Left renal pelvis (tissue), 4 donors: ENCODE measurements around the gene FAM83E. TPM values are rescaled to one million over a fixed set of nuclear protein-coding genes. Genes with fewer than 3 reads are reported as not detected.

Experiments
- DNase-seq, 4 donors: peaks; one replicate each; pipeline ENCODE4 v3.0.0-alpha.2; 2013; ENCODE audit warnings: low read depth in 4 of 4, low spot score in 3 of 4
- polyA plus RNA-seq, 4 donors: library from polyadenylated mRNA; unstranded; fragments of 120-200 nt; gene quantifications; one replicate each; pipeline ENCODE4 v1.2.1, GENCODE V29; 2013; ENCODE audit not compliant: insufficient read length in 4 of 4

The FAM83E gene
- polyA plus RNA-seq, 4 donors: 0.79 to 3.4 (median 1.9) TPM; not detected in 1

GRCh38 chr19:48629599-48630295 lies 14.9 kb upstream of the FAM83E start:
- DNase-seq: no peak

DNA sequence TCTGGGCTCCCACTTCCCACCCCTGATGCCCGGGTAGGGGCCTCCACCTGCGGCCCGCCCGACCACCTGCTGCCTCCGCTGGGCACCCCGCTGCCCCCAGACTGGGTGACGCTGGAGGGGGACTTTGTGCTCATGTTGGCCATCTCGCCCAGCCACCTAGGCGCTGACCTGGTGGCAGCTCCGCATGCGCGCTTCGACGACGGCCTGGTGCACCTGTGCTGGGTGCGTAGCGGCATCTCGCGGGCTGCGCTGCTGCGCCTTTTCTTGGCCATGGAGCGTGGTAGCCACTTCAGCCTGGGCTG lies 14.4 kb upstream of the FAM83E start:
- no peak for DNase-seq

DNA sequence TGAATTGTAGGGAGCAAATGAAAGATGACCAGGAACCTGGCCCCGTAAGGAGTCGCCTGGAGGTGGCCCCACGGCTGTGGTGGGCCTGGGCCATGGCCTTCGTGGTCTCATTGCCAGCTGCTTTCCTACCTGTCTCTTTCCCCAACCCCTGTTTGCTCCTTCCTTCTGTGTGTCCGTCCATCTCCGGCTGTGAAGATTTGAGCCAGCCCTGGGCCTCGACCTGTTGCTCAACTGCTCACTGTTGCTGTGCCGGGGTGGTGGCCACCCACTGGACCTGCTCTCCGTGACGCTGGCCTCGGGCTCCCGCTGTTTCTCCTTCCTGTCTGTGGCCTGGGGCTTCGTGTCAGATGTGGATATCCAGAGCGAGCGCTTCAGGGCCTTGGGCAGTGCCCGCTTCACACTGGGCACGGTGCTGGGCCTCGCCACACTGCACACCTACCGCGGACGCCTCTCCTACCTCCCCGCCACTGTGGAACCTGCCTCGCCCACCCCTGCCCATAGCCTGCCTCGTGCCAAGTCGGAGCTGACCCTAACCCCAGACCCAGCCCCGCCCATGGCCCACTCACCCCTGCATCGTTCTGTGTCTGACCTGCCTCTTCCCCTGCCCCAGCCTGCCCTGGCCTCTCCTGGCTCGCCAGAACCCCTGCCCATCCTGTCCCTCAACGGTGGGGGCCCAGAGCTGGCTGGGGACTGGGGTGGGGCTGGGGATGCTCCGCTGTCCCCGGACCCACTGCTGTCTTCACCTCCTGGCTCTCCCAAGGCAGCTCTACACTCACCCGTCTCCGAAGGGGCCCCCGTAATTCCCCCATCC lies 13.8 kb upstream of the FAM83E start:
- no peak for DNase-seq

GRCh38 chr19:48627865-48628314 lies 13.0 kb upstream of the FAM83E start:
- DNase-seq: no peak

DNA sequence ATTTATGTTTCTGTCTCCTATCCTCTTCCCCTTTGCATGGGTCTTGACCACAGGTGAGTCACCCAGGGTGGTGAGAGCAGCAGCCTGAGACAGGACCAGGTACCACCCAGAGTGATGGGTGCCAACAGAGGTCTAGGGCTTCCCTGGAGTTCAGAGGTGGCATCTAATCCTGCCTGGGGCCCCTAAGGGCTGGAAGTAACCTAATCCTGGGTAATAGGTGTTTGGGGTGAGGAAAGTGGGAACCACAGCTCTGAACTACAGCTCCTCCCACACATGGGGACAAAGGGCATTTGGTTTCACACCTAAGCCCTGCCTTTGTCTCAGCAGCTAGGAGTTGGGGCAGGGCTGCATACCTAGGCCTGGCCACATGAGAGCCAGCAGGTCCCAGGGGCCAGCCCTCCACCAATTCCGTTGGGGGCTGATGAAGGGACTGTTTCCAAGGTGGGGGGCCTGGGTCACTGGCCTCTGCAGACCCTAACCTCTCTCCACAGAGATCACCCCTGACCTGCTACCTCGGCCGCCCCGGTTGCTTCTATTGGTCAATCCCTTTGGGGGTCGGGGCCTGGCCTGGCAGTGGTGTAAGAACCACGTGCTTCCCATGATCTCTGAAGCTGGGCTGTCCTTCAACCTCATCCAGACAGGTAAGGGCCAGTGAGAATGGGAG lies 12.5 kb upstream of the FAM83E start:
- DNase-seq: no peak

DNA sequence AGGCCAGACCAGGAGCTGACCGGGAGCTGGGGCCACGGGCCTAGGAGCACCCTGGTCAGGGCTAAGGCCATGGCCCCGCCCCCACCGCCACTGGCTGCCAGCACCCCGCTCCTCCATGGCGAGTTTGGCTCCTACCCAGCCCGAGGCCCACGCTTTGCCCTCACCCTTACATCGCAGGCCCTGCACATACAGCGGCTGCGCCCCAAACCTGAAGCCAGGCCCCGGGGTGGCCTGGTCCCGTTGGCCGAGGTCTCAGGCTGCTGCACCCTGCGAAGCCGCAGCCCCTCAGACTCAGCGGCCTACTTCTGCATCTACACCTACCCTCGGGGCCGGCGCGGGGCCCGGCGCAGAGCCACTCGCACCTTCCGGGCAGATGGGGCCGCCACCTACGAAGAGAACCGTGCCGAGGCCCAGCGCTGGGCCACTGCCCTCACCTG lies 11.0 kb upstream of the FAM83E start:
- DNase-seq: no peak

- no peak for DNase-seq
Observed at GRCh38 chr19:48624791-48625723, 10.2 kb upstream of the FAM83E start.

DNA sequence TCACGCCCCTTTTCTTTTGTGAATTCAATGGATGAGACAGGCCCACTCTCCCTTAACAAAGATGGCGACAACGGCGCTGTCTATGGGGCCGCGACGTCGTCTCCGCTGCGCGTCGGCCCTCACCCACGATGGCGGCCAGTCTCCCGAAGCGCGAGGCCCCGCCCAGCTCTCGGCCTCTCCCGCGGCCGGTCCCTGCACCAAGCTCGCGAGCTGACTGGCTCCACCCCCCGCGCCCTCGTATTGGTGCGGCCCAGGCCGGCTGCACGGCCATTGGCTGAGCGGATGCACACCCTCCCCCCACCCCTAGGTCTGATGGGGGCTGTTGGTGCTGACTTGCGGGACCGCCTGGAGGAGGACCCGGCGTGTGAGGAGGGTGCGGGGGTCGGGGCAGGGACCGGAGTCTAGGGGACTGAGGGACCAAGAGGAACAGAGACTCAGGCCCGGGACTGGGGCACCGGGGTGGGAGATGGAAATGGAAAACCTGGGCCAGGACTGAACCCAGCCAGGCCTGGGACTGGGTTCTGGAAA lies 9.3 kb upstream of the FAM83E start:
- DNase-seq: peak; percentile 89 to 95 (median 92)

GRCh38 chr19:48623556-48624066 lies 8.7 kb upstream of the FAM83E start:
- no peak for DNase-seq

DNA sequence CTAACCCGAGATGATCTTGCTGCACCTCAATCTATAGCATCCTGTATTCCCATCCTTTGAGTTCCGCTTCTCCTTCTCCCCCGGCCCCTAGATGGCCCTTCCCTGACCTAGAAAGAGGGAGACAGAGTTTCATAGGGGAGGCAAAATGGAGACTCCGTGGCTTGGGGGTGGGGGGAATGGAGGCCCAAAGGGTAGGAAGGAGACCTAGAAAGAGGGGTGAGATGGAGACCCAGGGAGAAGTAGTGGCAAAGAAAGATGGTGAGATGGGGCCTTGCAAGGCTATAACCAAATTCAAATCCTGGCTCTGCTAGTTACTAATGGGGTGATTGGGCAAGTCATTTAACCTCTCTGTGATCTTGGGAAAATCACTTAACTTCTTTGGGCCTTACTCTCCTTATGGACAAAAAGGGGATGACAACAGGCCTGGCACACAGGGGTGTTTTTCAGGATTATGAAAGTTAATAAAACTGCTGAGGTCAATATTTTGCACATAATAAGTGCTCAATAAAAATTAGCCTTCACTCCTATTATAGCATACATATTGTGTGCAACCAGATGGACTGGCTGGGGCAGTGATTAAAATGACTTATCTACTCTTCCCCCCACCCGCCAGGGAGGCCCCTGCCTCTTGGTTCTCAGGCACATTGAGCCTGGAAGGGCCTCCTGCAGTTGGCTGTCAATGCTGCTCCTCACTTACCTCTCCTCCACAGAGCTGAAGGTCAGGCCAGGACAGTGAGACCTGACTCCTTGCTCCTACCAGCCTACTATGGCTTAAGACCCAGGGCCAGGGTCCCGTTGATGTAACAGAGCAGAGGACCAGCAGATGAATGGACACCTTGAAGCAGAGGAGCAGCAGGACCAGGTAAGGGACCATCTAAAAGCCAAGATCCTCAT lies 5.1 kb upstream of the FAM83E start:
- DNase-seq: no peak

GRCh38 chr19:48618916-48619691 lies 4.2 kb upstream of the FAM83E start, which contains the start of the genes RPL18 and SPHK2:
Gene RPL18, minus strand, starts transcription at chr19:48619178. Its CDS starts 35 bp downstream, at chr19:48619143.
Gene SPHK2, plus strand, starts transcription at chr19:48619506. Its CDS starts 1,009 bp downstream, at chr19:48620515.
- peak; percentile 98 for DNase-seq

DNA sequence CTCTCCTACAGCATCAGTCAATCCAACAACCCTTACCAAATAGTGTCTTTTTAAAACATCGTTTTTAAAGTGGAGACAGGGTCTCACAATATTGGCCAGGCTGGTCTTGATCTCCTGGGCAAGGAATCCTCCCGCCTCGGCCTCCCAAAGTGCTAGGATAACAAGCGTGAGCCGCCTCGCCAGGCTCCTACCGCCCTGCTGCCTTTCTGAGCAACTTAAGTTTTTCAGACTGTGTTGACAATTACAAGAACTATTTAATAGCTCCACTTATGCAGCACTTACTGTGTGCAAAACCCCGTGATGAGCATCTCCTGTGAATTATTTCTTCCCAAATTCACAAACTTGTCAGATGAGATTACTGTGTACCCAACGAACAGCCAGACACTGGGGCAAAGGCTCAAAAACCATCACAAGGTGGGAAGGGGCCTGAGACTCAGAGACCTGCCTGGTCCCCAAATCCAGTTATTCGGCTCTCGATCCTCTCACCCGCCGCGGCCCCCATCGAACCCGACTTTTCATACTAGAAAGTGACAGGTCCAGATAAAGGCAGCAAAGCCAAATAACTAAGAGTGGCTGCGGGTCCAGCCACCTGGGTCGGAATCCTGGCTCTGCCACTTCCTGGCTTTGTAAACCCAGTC lies 3.5 kb upstream of the FAM83E start:
- DNase-seq: no peak

DNA sequence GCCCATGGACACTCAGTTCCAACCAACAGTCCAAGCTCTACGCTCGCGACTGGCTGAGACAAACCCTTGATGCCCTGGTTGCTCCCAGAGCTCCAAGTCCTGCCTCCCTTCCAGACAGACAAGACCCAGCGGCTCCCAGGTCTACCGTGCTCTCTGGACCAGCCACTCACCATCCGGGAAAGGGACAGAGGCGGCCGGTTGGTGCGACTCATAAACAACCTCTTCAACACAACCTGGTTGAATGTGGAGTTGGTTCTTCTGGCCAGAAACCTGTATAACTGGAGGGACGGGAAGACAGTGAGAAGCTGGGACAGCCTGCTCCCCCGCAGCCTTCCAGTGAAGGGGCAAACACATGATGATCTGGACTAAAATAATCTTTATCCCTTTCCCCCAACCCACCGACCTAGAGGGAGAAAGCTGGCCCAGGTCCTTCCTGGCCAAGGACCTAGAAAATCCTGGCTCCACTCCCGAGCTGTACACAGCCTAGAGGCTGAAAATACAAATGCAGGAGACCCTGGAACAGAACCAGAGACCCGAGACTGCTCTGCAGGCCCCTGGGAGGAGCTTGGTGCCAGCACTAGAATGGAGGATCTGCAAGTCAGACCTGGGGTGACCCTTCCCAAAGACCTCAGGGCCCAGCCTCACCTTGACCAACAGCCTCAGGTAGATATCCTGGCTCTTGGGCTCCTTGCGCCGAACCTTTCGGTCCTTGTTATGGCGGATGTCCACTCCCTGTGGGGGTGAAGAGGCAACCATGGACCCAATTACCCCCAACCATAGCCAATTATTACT lies 2.5 kb upstream of the FAM83E start:
- DNase-seq: no peak

GRCh38 chr19:48616491-48617056 lies 1.7 kb upstream of the FAM83E start:
- DNase-seq: no peak

DNA sequence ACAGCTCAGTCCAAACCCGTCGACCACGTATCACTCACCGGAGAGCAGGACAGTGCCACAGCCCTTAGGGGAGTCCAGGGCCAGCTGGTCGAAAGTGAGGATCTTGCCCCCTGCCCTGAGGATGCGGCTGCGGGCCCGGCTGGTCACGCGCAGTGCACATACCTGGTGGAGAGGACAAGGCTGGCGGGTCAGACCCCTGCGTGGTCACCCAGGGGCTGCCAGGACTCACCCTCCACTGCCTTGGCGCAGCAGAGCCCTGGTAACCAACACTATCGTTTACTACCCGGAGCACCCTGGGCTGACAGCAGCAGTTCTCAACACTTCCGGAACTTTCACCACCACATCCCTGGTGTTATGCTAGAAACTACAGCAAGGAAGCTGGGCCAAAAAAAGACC lies 1.2 kb upstream of the FAM83E start:
- DNase-seq: no peak

DNA sequence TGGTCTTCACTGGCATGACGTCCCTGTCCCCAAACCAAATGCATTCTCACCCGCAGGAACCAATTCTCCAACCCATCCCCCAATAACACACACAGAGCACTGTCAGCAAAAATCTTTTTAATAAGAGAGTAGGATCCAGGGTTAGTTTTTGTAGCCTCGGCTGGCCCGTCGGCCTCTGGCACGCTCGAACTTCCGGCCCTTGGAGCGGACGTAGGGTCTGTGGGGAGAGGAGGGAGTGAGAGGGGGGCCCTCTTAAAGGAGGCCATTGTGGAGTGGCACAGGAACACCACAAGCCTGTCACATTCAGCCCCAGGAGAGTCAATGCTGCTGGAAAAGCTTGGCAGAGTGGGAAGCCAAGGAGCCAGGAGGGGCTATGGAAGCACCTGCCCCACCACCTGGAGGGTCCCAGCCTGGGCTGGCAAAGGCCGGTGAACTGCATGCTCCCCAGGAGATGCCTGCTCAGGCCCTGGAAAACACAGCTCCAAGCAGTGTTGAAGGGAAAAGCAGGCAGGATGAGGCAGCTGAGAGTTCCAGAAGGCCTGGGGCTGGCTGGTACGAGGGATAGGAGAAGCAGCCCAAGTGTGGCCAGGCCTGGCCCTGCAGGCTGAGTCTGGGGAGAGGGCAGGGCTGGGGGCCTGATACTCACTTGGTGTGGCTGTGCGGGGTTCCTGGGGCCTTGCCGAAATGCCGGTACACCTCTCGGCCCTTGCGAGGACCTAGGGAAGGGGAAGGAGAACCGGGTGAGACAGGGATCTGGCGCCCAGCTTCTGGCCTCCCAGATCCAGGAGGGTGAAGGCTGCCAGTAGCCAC lies 560 bp upstream of the FAM83E start:
- no peak for DNase-seq
